Ishikawa (cell line): ENCODE results near the gene KNDC1.

Source experiments
- CEBPB ChIP-seq: IDR thresholded peaks from 2 replicates; pipeline ENCODE4 v1.6.1; 2012
- CREB1 ChIP-seq: IDR thresholded peaks from 2 replicates; pipeline ENCODE4 v1.6.1; 2012; ENCODE audit warnings: low read depth
- EGR1 ChIP-seq: IDR thresholded peaks from 2 replicates; pipeline ENCODE4 v1.6.1; 2012
- EP300 ChIP-seq: IDR thresholded peaks from 2 replicates; pipeline ENCODE4 v1.6.1; 2012; ENCODE audit warnings: borderline replicate concordance
- FOXM1 ChIP-seq: IDR thresholded peaks from 2 replicates; pipeline ENCODE4 v1.6.1; 2012; ENCODE audit warnings: low read depth, borderline replicate concordance
- MAX ChIP-seq: IDR thresholded peaks from 2 replicates; pipeline ENCODE4 v1.6.1; 2012
- NFIC ChIP-seq: IDR thresholded peaks from 2 replicates; pipeline ENCODE4 v1.6.1; 2012
- RAD21 ChIP-seq: IDR thresholded peaks from 2 replicates; pipeline ENCODE4 v1.6.1; 2012; ENCODE audit warnings: low read depth
- REST ChIP-seq: IDR thresholded peaks from 2 replicates; pipeline ENCODE4 v1.6.1; 2012; ENCODE audit warnings: low read depth, mild to moderate bottlenecking
- TAF1 ChIP-seq: IDR thresholded peaks from 2 replicates; pipeline ENCODE4 v1.6.1; 2012; ENCODE audit warnings: low read depth, mild to moderate bottlenecking
- TCF12 ChIP-seq: IDR thresholded peaks from 2 replicates; pipeline ENCODE4 v1.6.1; 2012; ENCODE audit warnings: low read depth
- TEAD4 ChIP-seq: IDR thresholded peaks from 2 replicates; pipeline ENCODE4 v1.6.1; 2012
- YY1 ChIP-seq: IDR thresholded peaks from 2 replicates; pipeline ENCODE4 v1.6.1; 2012; ENCODE audit warnings: low read depth
- ZBTB7A ChIP-seq: IDR thresholded peaks from 2 replicates; pipeline ENCODE4 v1.6.1; 2012; ENCODE audit warnings: low read depth
- TF ChIP-seq, protein P1 (sequence below): IDR thresholded peaks from 2 replicates; pipeline ENCODE4 v1.6.1; 2012

The KNDC1 gene

DNA sequence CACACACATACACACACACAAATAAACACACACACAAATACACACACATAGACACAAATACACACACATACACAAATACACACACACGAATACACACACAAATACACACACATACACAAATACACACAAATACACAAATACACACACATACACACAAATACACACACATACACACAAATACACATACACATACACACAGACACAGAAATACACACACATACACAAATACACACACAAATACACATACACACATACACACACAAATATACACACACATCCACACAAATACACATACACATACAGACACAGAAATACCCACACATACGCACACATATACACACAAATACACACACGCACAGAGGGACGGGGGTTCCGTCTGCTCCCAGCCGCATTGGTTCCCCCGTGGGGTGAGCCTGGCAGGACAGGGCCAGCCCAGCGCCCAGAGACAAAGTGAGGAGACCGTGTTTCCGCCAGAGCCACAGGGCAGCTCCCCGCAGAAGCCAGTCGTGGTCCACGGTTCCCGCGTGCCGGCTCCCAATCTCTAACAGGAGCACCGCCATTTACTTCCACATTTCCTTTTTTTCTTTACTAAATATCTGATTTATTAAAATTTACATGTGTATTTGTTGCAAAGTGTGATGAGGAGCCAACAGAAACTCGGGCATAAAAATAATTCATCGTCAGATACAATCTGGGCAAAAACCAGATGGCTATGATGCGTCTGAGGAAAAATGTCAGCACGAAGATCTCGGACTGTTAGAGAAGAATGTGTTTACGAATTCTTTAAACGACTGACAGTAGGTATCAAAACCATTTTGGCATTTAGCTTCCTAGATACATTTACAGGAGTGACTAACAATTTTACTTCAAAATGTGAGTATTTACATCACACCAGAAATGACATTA lies 3.1 kb upstream of the KNDC1 start:
- TF ChIP-seq NFIC = no peak
- no peak for TF ChIP-seq REST
- TF ChIP-seq MAX = no peak
- no peak for TF ChIP-seq CREB1
- no peak for TF ChIP-seq TCF12
- TF ChIP-seq, protein P1, sequence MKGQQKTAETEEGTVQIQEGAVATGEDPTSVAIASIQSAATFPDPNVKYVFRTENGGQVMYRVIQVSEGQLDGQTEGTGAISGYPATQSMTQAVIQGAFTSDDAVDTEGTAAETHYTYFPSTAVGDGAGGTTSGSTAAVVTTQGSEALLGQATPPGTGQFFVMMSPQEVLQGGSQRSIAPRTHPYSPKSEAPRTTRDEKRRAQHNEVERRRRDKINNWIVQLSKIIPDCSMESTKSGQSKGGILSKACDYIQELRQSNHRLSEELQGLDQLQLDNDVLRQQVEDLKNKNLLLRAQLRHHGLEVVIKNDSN = no peak
- TF ChIP-seq RAD21 = no peak

DNA sequence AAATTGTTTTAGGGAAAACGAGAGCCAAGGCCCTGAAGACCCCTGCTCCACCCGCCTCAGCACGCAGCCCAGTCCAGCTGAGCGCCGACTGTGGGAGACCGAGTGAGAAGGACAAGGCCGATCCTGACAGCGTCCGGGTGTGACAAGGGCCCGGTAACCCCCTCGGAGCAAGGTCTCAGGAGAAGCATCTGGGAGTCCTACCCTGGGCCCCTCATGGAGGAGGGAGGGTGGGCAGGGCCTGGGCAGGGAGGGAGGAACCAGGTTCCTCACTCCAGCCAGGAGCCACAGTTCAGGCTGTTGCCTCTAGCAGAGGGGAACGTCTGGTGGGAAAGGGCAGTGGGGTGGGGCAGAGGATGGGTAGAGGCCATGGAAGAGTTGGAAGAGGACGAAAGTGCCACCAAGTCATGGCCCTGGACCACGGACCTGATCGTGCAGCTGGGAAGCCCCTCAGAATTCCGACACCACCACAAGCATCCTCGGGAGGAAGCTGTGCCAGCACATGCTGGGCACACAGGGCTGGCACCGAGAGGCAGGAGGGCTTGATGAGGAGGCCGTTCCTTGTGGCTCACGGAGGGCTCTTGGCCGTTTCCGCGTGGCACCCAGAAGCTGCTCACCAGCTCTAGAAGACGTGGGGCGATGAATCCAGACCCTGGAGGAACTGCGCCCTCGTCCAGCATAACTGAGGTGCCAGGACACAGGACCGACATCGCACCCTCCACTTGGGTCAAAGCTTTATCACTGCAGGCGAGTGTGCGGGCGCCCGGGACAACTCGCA lies 2.2 kb upstream of the KNDC1 start:
- TF ChIP-seq ZBTB7A (no peak), TAF1 (no peak)

DNA sequence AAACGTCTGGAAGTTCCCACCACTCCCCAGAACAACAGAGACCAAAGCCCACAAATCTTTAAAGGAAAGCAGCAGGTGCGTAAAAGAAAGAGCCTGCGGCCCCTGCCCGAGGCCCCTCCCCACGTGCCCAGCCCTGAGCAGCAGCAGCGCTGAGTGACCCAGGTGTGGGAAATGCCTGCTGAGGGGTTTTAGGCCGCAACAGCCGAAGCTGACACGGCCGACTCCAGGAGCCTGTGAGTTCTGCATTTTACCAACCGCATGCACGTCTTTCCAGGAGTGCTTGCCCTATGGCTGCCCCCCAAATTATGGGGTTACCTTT lies 1.6 kb upstream of the KNDC1 start:
- TF ChIP-seq TEAD4 (no peak), CEBPB (no peak), EP300 (no peak), TAF1 (no peak), CREB1 (no peak), NFIC (no peak), FOXM1 (no peak), YY1 (no peak), ZBTB7A (no peak), RAD21 (no peak), REST (no peak), MAX (no peak)

DNA sequence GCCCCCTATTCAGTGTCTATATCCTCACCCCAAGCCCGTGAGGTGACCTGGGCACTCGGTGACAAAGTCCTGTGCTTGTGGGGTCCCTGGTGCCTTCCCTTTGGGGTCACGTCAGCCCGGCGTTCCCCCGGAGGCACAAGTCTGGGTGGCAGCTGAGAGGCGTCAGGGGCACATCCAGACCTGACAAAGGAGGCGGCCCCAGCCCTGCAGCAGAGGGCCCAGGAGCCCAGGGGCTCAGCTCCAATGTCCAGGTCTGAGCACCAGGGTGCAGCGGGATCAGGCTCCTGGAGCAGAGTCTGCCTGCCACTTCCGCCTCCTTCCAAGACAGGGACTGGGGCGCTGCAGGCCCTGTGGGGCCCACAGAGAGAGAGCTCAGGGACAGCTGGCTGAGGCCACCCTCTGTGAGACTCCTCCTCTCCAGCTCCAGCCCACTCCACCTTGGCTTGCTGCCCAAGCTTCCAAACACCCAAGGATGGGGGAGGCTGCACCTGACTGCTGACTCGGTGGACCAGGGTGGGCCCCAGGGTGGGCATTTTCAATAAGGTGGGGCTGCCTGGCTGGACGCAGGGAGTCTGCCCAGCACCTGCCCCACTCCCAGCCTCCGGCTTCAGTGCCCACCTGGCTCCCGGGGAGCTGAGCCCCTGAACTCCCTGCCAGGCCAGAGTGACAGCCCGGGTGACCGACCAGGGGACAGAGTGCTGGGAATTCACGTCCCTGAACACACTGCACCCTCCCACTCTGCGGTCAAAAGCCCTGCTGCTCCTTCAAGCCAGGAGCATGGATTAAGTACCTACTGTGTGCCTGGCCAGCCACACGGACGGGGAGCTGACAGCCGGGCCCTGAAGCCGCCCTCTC lies 1.0 kb upstream of the KNDC1 start:
- TF ChIP-seq EP300 (no peak), NFIC (0 out of 2 replicates have a peak, but pooled peaks have one; percentile 18), FOXM1 (no peak), ZBTB7A (peak; percentile 1; the same call in 1 of the 2 replicates)

DNA sequence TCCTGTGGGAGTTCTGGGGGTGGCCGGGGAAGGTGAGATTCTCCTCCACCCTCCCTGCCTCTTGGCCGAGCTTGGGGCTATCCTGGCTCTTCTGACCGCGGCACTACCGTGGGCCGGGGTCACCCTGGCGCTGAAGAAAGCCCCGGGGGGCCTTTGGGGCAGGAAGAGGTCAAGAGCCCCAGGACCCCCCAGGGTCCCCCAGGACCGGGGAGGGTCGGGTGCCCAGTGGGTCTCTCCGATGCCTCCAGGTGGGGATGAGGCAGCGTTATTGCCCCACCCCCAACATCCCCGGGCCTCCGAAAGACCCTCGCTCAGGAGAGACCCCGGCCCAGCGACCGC lies 439 bp upstream of the KNDC1 start:
- TF ChIP-seq ZBTB7A (peak; percentile 63), EP300 (no peak)

DNA sequence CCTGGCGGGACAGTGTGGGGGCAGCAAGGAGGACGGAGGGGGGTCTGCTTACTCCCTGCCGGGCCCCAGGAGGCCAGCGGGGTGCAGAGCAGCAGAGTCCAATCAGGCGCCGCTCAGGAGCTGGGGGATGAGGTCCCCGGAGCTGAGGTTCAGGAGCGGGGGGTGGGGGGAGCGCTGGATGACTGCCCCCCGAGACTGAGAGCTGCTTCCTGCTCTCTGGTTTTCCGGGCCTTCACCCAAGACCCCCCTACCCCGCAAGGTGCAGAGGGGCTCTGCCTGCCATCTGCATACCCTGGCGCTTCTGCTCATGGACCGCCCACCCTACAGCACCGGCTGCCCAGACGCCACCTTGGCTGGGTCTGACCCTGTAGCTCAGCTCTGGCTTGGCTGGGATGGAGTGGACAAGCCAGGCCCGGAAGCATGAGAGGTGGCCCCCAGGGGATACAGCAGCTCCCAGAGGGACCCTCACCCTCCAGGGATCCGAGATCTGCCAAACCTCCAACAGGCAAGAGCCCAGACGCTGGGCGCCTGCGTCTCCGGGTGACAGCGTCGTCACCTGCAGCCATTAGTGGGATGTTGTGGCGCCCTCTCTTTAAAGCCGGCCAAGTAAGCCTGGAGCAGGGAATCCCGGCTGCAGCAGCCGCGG lies 930 bp downstream of the KNDC1 start:
- TF ChIP-seq EGR1 (0 out of 2 replicates have a peak, but pooled peaks have one; percentile 3), EP300 (no peak)
